H1 (cell line): ENCODE measurements around the gene RASD1. TPM values are rescaled to one million over a fixed set of nuclear protein-coding genes. Genes with fewer than 3 reads are reported as not detected.

Experiments used
- EP300 ChIP-seq, 2 experiments: IDR thresholded peaks; 1 replicate in 1 of 2; 2 replicates in 1 of 2; pipeline ENCODE4 v1.6.1; 2011 to 2012; ENCODE audit warnings: low read depth in 2 of 2, low read length in 2 of 2, mild to moderate bottlenecking in 2 of 2, borderline replicate concordance in 1 of 2, inconsistent platforms in 1 of 2, moderate library complexity in 1 of 2
- RAD21 ChIP-seq, 2 experiments: IDR thresholded peaks in 1 of 2; conservative IDR thresholded peaks in 1 of 2; 2 replicates each; pipeline ENCODE4 v1.6.1; 2011; ENCODE audit warnings: low read depth in 2 of 2, low read length in 2 of 2, improper control_type of control experiment in 1 of 2, inconsistent platforms in 1 of 2, mild to moderate bottlenecking in 1 of 2, moderate library complexity in 1 of 2
- SRF ChIP-seq: IDR thresholded peaks from 2 replicates; pipeline ENCODE4 v1.6.1; 2011; ENCODE audit warnings: mild to moderate bottlenecking, low read depth, low read length, moderate library complexity
- TCF12 ChIP-seq: IDR thresholded peaks from 2 replicates; pipeline ENCODE4 v1.6.1; 2011; ENCODE audit warnings: low read depth, mild to moderate bottlenecking, low read length
- ZNF274 ChIP-seq: IDR thresholded peaks from 2 replicates; pipeline ENCODE4 v1.7.0; 2012; ENCODE audit warnings: low read length, borderline replicate concordance; ENCODE audit errors: extremely low read depth
- polyA plus RNA-seq, 7 experiments: library from polyadenylated mRNA; depleted of rRNA in 3 of 7; stranded (reverse) in 5 of 7; unstranded in 2 of 7; fragments of >200 nt in 5 of 7; fragments of 200-250 nt in 2 of 7; gene quantifications; 1 replicate in 5 of 7; 2 replicates in 1 of 7; 4 replicates in 1 of 7; pipeline versions ENCODE4 v1.2.1 to v1.2.3, GENCODE V29; 2011 to 2013; ENCODE audit warnings: missing spikeins in 2 of 7, mixed read lengths in 2 of 7
- total RNA-seq: library from RNA; stranded (reverse); fragmentation: NEBNext Ultra II Directional; extraction: Animal tissue kit (Norgen Biotek cat#: 25700); gene quantifications from 2 replicates; pipeline ENCODE4 v1.2.1, GENCODE V29; 2021
- TF ChIP-seq, protein P1 (sequence below): IDR thresholded peaks from 2 replicates; pipeline ENCODE4 v1.6.1; 2011; ENCODE audit warnings: low read depth, mild to moderate bottlenecking, low read length; ENCODE audit not compliant: insufficient read depth

Gene RASD1
- total and polyA plus RNA-seq, 2 of the 8 experiments (the other 6 are each of a cell fraction or from before 2014, with no cell fraction given) = 2.3 to 2.6 TPM

DNA sequence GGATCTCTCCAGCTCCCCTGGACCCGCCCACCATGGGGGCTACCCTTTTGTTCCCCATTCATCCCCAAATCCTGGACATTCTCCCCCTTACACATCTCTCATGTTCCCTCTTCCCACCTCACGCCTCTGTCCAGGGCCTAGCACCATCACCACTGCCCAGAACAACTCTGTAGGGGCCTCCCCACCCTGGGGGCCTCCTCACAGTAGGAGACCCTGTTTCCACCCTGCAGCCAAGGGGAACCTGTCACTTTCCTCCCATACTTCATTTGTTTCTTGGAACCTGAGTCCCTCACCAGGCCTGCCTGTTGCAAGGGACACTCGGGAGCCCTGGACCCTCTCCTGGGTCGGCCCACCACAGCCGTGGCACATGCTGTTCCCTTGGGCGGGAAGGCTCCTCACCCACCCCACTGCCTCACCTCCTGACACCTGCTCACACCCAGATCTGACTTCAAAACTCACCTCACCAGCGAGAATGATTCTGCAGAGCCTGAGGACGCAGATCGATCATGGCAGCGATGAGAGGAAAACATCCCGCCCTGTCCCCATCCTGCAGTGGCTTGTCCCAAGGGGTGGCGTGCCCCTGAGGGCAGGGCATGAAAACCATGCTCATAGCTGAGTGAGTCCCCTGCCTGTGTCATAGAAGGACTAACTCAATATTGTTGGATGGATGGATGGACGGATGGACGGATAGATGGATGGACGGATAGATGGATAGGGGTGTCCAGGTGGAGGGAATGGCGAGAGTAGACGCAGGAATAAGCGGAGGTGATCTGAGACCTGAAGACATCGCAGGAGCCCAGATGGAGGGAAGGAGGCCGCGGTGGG, 6.8 kb upstream of the RASD1 start (continued):
- TF ChIP-seq, protein P1, sequence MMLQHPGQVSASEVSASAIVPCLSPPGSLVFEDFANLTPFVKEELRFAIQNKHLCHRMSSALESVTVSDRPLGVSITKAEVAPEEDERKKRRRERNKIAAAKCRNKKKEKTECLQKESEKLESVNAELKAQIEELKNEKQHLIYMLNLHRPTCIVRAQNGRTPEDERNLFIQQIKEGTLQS = no peak
- no peak for TF ChIP-seq SRF
- TF ChIP-seq TCF12 = no peak
- no peak for TF ChIP-seq RAD21 (IDR thresholded peaks at IDR 0.05 in 1 of 2, conservative IDR thresholded peaks at IDR 0.05 in 1 of 2; ENCODE audit: low read depth in 2 of 2, low read length in 2 of 2)
- TF ChIP-seq ZNF274 = no peak
- no peak for TF ChIP-seq EP300 (IDR thresholded peaks at IDR 0.05; ENCODE audit: borderline replicate concordance in 1 of 2, low read depth in 2 of 2, low read length in 2 of 2)
- TF ChIP-seq, all 59 proteins: peak for 0
